Rectal smooth muscle tissue (tissue), 1 donor: ENCODE data around the gene CHERP.
"Not testable (repeated sequence)": the region's sequence is repeated elsewhere in the genome, so short reads cannot be mapped to it uniquely, and the experiment has no call there.

Experiments
- H3K27ac ChIP-seq: one replicate; pipeline ENCODE4 v1.7.0; 2013; ENCODE audit warnings: low read depth, low read length, inconsistent platforms
- H3K27me3 ChIP-seq: one replicate; pipeline ENCODE4 v1.7.0; 2013; ENCODE audit warnings: low read length; ENCODE audit not compliant: control insufficient read depth, insufficient read depth
- H3K36me3 ChIP-seq: one replicate; pipeline ENCODE4 v1.7.0; 2013; ENCODE audit warnings: low read length; ENCODE audit not compliant: control insufficient read depth, insufficient read depth
- H3K4me1 ChIP-seq: one replicate; pipeline ENCODE4 v1.7.0; 2013; ENCODE audit warnings: low read length; ENCODE audit not compliant: control insufficient read depth, insufficient read depth
- H3K4me3 ChIP-seq: one replicate; pipeline ENCODE4 v1.7.0; 2013; ENCODE audit warnings: low read length
- H3K9ac ChIP-seq: one replicate; pipeline ENCODE4 v1.7.0; 2013; ENCODE audit warnings: low read length

The CHERP gene

DNA sequence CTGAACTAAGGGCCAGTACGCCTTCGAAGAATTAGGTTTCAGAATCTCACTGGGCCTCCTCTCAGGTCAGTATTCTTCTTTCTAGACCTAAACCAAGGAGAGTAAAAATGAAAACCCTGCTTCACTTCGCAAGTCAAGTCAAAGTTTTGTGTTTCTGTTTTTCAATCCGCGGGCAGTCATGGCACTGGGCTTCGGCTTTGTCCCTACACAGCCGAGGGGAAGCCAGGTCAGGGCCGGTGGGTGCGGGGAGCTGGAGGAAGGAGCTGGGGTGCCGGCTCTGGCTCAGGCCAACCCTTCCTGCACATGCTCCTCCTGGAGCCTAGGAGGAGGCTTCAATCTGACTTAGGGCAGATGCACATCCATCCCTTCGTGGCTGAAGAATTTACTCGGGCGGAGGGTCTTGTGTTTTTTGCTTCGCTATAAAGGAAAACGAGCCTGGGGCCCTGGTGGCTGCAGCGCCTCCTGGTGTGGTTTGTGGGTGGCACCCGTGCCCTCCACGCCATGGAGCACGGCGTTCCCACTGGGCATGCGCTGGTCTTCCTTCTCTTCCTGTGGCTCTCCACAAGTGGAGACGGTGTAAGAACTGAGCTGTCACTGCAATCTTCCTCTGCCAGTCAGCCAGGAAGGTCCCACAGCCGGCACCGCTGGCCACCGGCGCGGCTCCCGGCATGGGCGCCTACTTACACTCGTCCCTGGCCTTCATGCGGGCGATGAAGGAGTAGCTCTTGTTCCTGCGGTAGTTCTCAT lies 23.6 kb downstream of the CHERP start:
- Histone ChIP-seq H3K27me3 (no peaks in the 10 kb centered on the region), H3K27ac (no peak overlapping the region), H3K4me1 (no peaks in the 10 kb centered on the region), H3K9ac (no peak overlapping the region), H3K36me3 (peaks cover 41% of the 10 kb centered on the region), H3K4me3 (no peak overlapping the region)

DNA sequence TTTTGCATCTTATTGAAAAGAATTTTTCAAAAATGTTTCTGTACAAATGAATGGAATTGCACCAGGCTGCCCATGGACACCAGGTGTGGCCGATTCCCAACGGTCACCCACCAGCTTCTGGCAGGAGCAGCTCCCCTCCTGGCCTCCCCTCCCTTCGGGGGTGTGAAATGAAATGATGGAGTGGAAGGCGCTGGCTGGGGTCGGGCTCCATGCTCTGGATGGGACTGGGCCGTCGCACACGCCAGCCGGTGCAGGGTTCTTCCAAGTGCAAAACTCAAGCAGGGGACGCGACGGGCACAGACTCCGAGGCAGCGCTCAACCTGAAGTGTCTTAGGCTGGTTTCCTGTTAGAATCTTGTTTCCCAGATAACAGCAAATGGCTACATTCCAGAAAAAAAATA lies 24.2 kb downstream of the CHERP start:
- H3K27ac ChIP-seq, result no peak overlapping the region
- H3K4me3 ChIP-seq, result no peak overlapping the region
- no peak overlapping the region for H3K9ac ChIP-seq
- H3K27me3 ChIP-seq, result no peaks in the 10 kb centered on the region
- H3K36me3 ChIP-seq, result peaks cover 37% of the 10 kb centered on the region
- H3K4me1 ChIP-seq, result no peaks in the 10 kb centered on the region

DNA sequence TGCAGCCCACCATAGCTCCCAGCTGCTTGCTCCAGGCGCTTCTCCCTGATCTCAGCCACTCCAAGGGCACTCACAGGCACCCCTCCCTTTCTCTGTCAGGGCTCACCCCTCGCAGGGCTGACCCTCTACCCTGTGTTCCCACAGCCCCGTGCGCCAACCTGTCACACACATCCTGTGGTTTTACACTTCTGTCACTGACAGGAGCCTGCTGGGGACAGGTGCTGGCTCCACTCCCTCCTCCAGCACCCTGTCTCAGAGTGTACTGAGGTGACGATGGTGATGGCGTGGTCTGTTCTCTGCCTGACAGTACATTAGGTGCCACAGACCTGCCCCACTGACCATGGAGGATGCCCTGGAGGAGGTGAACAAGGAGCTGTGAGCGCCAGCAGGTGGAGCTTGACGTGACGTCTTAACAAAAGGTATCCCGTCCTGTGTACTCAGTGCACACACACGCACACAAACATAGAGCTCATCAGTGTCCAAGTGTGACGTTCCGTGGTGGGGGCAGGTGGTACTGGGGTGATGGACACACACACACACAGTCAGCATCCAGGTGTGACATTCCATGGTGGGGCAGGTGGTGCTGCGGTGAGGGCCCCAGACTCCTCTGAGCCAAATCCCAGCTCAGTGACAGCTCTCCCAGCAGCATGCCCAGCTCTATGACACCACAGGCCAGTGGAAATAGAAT lies 25.2 kb downstream of the CHERP start:
- Histone ChIP-seq H3K9ac (no peak overlapping the region), H3K36me3 (peaks cover 32% of the 10 kb centered on the region), H3K4me3 (no peak overlapping the region), H3K4me1 (no peaks in the 10 kb centered on the region), H3K27me3 (no peaks in the 10 kb centered on the region), H3K27ac (no peak overlapping the region)

DNA sequence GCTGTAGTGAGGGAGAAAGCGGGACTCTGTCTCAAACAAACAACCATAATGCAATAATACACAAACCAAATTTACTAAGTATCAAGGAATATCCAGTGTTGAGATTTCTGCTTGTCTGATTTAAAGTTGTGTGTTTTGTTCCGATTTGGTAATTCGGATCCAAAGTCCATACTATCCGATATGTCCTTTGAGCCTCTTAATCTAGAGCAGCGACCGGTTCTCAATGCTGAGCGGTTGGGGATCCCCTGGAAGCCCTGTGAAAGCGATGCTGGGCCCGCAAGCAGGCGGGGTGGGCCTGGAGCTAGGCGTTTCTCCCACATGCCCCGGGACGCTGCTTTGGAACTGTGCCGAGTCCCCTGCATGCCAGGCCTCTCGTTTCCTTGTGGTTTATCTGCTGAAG lies 25.9 kb downstream of the CHERP start:
- H3K9ac ChIP-seq, result no peak overlapping the region
- no peaks in the 10 kb centered on the region for H3K27me3 ChIP-seq
- H3K36me3 ChIP-seq, result peaks cover 32% of the 10 kb centered on the region
- no peak overlapping the region for H3K27ac ChIP-seq
- H3K4me1 ChIP-seq, result no peaks in the 10 kb centered on the region
- H3K4me3 ChIP-seq, result no peak overlapping the region

DNA sequence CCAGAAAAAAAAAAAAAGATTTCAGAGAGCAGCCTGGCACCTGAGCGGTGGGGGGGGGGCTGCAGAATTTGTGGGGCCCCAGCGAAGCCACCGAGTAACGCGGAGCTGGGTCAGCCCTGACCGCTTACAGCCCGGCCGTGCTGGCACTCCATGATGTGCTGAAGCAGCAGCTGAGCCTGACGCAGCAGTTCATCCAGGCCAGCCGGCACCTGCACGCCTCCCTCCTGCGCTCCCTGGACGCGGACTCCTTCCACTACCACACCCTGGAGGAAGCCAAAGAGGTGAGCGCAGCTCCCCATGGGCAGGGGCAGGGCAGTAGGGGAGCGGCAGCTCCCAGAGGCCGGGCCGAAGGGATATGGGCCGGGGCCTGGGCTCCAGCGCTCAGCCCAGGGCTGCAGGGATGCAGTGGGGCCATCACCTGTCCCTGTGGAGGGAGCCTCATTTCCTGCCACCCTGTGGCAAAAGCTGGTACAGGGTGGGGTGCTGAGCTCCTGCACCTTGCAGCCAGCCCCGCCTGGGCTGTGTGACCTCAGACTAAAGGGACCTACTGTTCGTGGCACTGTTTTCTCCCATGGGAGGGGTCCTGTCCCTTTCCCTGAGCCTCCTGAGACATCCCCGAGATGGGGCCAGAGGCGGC lies 27.7 kb downstream of the CHERP start:
- Histone ChIP-seq H3K9ac (no peak overlapping the region), H3K4me1 (no peaks in the 10 kb centered on the region), H3K4me3 (no peak overlapping the region), H3K27me3 (no peaks in the 10 kb centered on the region), H3K27ac (no peak overlapping the region), H3K36me3 (peaks cover 26% of the 10 kb centered on the region)

DNA sequence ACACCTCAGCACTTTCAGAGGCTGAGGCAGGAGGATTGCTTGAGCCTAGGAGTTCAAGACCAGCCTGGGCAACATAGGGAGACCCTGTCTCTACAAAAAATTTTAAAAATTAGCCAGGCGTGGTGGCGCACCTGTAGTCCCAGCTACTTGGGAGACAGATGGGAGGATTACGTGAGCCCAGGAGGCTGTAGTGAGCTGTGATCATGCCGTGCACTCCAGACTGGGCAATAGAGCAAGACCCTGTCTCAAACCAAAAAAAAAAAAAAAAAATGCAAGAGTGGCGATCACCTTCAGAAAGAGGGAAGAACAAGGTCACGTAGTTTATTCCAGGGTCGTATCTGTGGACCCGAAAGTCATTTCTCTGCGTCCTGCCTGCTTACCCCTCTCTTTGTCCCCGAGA lies 29.6 kb downstream of the CHERP start:
- H3K4me1 ChIP-seq, H3K4me3 ChIP-seq, H3K9ac ChIP-seq, H3K27me3 ChIP-seq, H3K27ac ChIP-seq: not testable (repeated sequence)
- H3K36me3 ChIP-seq, result peaks cover 17% of the 10 kb centered on the region

DNA sequence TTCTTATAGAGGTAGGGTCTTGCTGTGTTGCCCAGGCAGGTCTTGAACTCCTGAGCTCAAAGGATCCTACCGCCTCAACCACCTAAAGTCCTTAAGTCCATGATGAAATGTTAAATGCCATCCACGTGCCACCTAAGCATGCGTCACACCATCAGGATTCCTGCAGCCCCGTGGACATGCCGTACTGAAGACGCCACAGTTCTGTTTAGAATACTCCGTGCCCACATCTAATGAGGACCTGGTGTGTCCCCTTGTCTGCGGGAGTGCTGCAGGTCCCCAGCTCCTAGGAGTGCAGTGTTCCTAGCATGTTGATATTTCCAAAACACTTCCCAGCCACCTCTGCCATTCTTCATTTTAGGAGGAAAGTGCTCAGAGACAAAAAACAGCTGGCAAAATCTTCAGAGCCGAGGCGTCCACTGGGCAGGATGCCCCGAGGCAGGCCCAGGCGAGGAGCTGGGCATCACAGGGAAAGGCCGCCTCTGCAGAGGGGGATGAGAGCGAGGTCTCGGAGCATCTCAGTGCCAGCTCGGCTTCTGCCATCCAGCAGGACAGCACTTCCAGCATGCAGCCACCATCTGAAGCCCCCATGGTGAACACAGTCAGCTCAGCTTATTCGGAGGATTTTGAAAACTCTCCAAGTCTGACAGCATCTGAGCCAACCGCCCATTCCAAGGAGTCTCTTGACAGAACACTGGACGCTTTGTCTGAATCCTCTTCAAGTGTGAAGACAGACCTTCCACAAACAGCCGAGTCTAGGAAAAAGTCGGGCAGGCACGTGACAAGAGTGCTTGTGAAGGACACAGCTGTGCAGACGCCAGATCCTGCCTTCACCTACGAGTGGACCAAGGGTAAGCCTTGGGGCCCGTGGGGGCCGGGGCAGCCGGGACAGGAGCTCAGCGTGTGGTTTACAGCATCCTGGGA lies 32.8 kb downstream of the CHERP start:
- Histone ChIP-seq H3K4me1 (no peaks in the 10 kb centered on the region), H3K27me3 (no peaks in the 10 kb centered on the region), H3K4me3 (no peak overlapping the region), H3K9ac (no peak overlapping the region), H3K36me3 (peaks cover 6% of the 10 kb centered on the region), H3K27ac (no peak overlapping the region)

DNA sequence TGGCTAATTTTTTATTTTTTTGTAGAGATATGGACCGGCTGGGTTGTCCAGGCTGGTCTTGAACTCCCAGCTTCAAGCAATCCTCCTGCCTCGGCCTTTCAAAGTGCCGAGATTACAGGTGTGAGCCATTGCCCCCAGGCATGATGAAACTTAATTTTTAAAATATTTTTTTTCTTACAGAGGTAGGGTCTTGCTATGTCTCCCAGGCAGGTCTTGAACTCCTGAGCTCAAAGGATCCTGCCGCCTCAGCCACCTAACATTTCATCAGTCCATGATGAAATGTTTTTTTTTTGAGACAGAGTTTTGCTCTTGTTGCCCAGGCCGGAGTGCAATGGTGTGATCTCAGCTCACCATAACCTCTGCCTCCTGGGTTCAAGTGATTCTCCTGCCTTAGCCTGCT lies 33.7 kb downstream of the CHERP start:
- H3K4me3 ChIP-seq, result no peak overlapping the region
- no peak overlapping the region for H3K27ac ChIP-seq
- no peaks in the 10 kb centered on the region for H3K4me1 ChIP-seq
- H3K9ac ChIP-seq, result no peak overlapping the region
- H3K27me3 ChIP-seq, result no peaks in the 10 kb centered on the region
- H3K36me3 ChIP-seq, result peaks cover 6% of the 10 kb centered on the region

DNA sequence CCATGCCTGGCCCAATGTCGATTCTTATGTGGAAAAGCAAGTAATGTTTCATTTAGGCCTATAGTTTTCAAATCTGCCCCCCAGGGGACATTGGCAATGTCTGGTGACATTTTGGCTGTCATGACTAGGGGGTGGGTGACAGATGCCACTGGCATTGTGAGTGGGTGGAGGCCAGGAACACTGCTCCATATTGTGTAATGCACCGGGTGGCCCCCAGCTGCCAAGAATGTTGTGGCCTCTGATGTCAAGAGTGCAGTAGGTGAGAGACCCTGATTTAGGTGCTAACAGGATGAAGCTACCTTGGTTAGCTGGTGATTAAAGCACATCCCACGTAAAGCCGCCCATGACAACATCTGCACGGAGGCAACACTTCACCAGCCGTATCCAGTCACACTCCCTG lies 35.3 kb downstream of the CHERP start:
- H3K4me3 ChIP-seq, result no peak overlapping the region
- H3K4me1 ChIP-seq, result no peaks in the 10 kb centered on the region
- H3K36me3 ChIP-seq, result peaks cover 4% of the 10 kb centered on the region
- no peaks in the 10 kb centered on the region for H3K27me3 ChIP-seq
- H3K9ac ChIP-seq, result no peak overlapping the region
- no peak overlapping the region for H3K27ac ChIP-seq

DNA sequence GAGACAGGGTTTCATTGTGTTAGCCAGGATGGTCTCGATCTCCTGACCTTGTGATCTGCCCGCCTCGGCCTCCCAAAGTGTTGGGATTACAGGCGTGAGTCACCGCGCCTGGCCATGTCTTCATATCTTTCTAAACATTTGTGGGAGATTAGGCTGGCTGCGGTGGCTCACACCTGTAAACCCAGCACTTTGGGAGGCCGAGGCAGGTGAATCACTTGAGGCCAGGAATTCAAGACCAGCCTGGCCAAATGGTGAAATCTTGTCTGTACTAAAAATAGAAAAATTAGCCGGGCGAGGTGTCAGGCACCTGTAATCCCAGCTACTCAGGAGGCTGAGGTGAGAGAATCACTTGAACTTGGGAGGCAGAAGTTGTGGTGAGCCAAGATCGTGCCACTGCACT lies 36.1 kb downstream of the CHERP start:
- H3K27me3 ChIP-seq, H3K4me3 ChIP-seq, H3K9ac ChIP-seq, H3K36me3 ChIP-seq, H3K27ac ChIP-seq, H3K4me1 ChIP-seq: not testable (repeated sequence)

DNA sequence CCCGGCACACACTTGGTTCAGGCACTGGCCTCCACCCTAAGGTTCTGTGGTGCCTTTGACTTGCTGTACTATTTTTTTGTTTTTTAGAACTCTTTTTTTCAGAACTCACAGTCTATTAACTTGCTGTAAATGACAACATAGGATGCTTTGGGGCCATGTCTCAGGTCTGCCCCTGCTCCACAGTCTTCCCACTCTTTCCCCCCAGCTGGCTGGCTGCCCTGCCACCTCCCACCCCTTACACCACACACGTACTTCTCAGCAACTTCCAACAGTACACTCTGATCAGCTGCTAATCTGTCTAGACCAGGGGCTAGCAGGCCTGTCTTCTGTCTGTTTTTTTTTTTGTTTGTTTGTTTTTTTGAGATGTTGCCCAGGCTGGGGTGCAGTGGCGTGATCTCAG lies 38.0 kb downstream of the CHERP start:
- H3K27me3 ChIP-seq, result no peaks in the 10 kb centered on the region
- no peak overlapping the region for H3K4me3 ChIP-seq
- H3K9ac ChIP-seq, result no peak overlapping the region

DNA sequence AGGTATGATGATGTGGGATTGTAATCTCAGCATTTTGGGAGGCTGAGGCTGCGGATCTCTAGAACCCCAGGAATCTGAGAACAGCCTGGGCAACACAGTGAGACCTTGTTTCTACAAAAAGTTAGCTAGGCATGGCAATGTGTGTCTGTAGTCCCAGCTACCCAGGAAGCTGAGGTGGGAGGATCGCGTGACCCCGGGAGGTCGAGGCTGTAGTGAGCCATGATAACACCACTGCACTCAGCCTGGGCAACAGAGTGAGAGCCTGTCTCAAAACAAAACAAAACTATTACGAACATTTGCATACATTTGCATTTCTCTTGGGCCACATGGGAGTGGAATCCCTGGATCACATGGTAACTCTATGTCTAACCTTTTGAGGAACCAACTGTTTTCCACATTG lies 44.4 kb downstream of the CHERP start:
- H3K4me3 ChIP-seq, result no peak overlapping the region
- H3K36me3 ChIP-seq, result peaks cover 3% of the 10 kb centered on the region
- no peak overlapping the region for H3K9ac ChIP-seq
- no peaks in the 10 kb centered on the region for H3K4me1 ChIP-seq
- no peaks in the 10 kb centered on the region for H3K27me3 ChIP-seq
- H3K27ac ChIP-seq, result no peak overlapping the region

More for the DNA sequence above, 38.0 kb downstream of the CHERP start:
- Histone ChIP-seq H3K4me1 (no peaks in the 10 kb centered on the region), H3K27ac (no peak overlapping the region), H3K36me3 (peaks cover 3% of the 10 kb centered on the region)
